ENCODE results near the gene FGFR4. TPM values are rescaled to one million over a fixed set of nuclear protein-coding genes. Genes with fewer than 3 reads are reported as not detected.

FGFR4 gene
- total and polyA plus RNA-seq, 2 donors = 7.2 to 12.8 TPM

DNA sequence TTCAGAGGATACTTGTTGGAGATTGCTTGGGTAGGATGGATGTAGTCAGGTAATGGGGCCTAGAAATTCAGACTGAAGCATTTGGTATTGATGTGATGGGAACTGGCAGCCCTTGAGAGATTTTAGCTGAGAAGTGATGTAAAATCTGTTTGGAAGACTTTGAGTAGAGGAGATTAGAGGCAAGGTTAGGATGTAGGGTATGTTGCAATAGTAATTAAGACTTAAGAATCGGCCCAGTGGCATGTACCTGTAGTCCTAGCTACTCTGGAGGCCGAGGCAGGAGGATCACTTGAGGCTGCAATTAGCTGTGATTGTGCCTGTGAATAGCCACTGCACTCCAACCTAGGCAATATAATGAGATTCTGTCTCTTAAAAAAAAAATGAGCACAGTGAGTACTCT lies 53.6 kb downstream of the FGFR4 start:
- WGBS = 94% methylated on average over 2 of the region's 2 CpGs
- Histone ChIP-seq H3K4me1 (ENCODE audit: insufficient read depth) (peaks cover 2% of the 10 kb centered on the region), H3K36me3 (ENCODE audit: insufficient read depth) (peaks cover 4% of the 10 kb centered on the region), H3K4me3 (ENCODE audit: low read depth, low read length) (no peak overlapping the region), H3K27ac (ENCODE audit: low read depth) (no peak overlapping the region)
- no peak for DNase-seq (ENCODE audit: extremely low spot score)

DNA sequence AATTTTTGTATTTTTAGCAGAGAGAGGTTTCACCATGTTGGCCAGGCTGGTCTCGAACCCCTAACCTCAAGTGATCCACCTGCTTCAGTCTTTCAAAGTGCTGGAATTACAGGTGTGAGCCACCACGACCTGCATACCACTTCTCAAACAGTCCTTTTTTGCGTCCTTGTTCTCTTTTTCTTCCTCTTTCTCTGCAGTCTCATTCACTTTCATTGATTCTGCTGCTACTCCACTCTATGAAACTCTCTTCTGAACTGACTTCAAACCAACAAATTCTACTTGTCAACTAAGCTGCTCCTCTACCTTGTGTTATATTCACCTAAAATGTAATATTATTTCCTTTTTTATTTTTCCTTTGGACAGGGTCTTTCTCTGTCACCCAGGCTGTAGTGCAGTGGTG lies 54.8 kb downstream of the FGFR4 start:
- H3K4me1 ChIP-seq (ENCODE audit: insufficient read depth) = no peaks in the 10 kb centered on the region
- no peak for DNase-seq (ENCODE audit: extremely low spot score)
- H3K36me3 ChIP-seq (ENCODE audit: insufficient read depth) = peaks cover 2% of the 10 kb centered on the region
- no peak overlapping the region for H3K27ac ChIP-seq (ENCODE audit: low read depth)
- H3K4me3 ChIP-seq (ENCODE audit: low read depth, low read length) = no peak overlapping the region
- 82% methylated on average over 3 of the region's 3 CpGs for WGBS

DNA sequence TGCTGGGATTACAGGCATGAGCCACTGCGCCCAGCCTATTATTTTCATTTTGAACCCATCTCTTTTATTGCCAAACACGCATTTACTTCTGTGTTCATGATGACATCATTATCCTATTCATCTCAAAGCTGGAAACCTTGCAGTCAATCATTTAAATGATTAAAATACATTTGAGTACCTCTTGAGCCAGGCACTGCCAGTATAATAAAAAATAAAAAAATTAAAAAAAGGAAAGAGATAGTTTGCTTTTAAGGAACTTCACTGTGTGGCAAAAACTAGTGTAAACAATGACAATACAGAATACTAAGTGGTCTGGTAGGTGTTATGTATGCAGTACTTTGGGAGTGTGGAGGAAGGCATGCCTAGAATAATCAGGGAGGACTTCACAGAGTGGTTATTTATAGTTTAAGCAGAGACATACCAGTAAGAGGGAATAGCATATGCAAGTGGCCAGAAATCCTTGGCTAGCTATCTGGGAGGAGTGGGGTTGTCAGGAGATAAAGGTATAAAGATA lies 55.4 kb downstream of the FGFR4 start:
- WGBS = 82% methylated on average over 2 of the region's 2 CpGs
- H3K36me3 ChIP-seq (ENCODE audit: insufficient read depth) = peaks cover 2% of the 10 kb centered on the region
- DNase-seq (ENCODE audit: extremely low spot score) = no peak
- H3K4me1 ChIP-seq (ENCODE audit: insufficient read depth) = no peaks in the 10 kb centered on the region
- no peak overlapping the region for H3K4me3 ChIP-seq (ENCODE audit: low read depth, low read length)
- H3K27ac ChIP-seq (ENCODE audit: low read depth) = no peak overlapping the region

DNA sequence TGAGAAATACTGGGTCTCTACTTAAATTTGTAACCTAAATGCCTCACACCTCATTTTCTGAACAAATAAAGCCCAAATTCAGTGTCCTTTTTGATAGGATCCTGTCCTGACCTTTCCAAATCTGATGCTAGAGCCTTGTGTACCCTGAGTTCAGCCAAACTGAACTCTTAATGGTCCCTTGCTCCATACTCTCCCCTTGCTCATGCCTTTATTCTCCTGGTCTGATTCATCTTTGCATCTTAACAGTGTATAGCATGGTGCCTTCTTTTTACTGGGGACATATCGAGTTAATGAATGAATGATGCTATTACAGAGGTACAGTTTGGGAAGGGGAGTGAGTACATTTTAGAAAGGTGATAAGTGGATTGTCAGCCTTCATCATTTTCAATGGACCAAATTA lies 56.1 kb downstream of the FGFR4 start:
- Histone ChIP-seq H3K36me3 (ENCODE audit: insufficient read depth) (peaks cover 2% of the 10 kb centered on the region), H3K4me1 (ENCODE audit: insufficient read depth) (no peaks in the 10 kb centered on the region), H3K4me3 (ENCODE audit: low read depth, low read length) (no peak overlapping the region), H3K27ac (ENCODE audit: low read depth) (no peak overlapping the region)
- 91% methylated on average over 1 of the region's 1 CpG for WGBS
- no peak for DNase-seq (ENCODE audit: extremely low spot score)

DNA sequence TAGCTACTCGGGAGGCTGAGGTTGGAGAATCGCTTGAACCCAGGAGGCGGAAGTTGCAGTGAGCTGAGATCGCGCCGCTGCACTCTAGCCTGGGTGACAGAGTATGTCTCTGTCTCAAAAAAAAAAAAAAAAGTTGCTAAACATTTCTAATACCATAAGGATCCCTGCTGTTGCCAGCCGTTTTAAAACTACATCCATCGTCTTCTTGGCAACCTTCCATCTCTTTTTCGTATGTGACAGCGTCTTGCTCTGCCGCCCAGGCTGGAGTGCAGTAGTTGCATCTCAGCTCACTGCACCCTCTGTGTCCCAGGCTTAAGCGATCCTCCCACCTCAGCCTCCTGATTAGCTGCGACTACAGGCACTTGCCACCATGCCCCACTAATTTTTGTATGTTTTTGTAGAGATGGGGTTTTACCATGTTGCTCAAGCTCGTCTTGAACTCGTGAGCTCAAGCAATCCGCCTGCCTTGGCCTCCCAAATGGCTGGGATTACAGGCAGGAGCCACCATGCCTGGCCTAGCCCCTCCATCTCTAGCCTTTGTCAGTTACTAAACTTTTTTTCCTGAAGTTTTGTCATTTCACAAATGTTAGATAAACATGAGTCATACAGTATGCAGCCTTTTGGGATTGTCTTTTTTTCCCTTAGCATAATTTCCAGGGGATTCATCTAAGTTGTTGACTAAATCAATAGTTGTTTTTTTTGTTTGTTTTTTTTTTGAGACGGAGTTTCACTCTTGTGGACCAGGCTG lies 60.4 kb downstream of the FGFR4 start:
- Histone ChIP-seq H3K4me1 (ENCODE audit: insufficient read depth) (no peaks in the 10 kb centered on the region), H3K4me3 (ENCODE audit: low read depth, low read length) (no peak overlapping the region), H3K27ac (ENCODE audit: low read depth) (no peak overlapping the region), H3K36me3 (ENCODE audit: insufficient read depth) (peaks cover 2% of the 10 kb centered on the region)
- no peak for DNase-seq (ENCODE audit: extremely low spot score)
- 87% methylated on average over 17 of the region's 17 CpGs for WGBS

Other genes with a start within 250 kb of the FGFR4 start
- 0.74 TPM for gene HK3, start 187.6 kb upstream of the FGFR4 start, total RNA-seq
- 9.5 TPM for gene HK3, start 187.6 kb upstream of the FGFR4 start, polyA plus RNA-seq
- 48.9 TPM for gene UIMC1, start 80.1 kb upstream of the FGFR4 start, total RNA-seq
- 36.3 TPM for gene UIMC1, start 80.1 kb upstream of the FGFR4 start, polyA plus RNA-seq
- gene ZNF346, start 64.2 kb upstream of the FGFR4 start, total RNA-seq = 21.8 TPM
- gene ZNF346, start 64.2 kb upstream of the FGFR4 start, polyA plus RNA-seq = 12.4 TPM
- gene NSD1, start 46.9 kb downstream of the FGFR4 start, total RNA-seq = 85.7 TPM
- gene NSD1, start 46.9 kb downstream of the FGFR4 start, polyA plus RNA-seq = 14.7 TPM
- gene RAB24, start 216.8 kb downstream of the FGFR4 start, total RNA-seq = 9.7 TPM
- gene RAB24, start 216.8 kb downstream of the FGFR4 start, polyA plus RNA-seq = 50.6 TPM
- gene PRELID1, start 216.9 kb downstream of the FGFR4 start, total RNA-seq = 40.8 TPM
- 122 TPM for gene PRELID1, start 216.9 kb downstream of the FGFR4 start, polyA plus RNA-seq
- gene MXD3, start 225.0 kb downstream of the FGFR4 start, total RNA-seq = 11.3 TPM
- gene MXD3, start 225.0 kb downstream of the FGFR4 start, polyA plus RNA-seq = 4.0 TPM

All from urinary bladder (tissue), 4 donors.